NCI-H460 (cell line): Measurements from ENCODE around the gene THAP8. TPM values are rescaled to one million over a fixed set of nuclear protein-coding genes. Genes with fewer than 3 reads are reported as not detected.

ENCODE experiments used
- DNase-seq: peaks from one replicate; pipeline ENCODE4 v3.0.0-alpha.2; 2016; ENCODE audit warnings: low read depth; ENCODE audit errors: extremely low read depth
- total RNA-seq: library from RNA; depleted of rRNA; stranded (reverse); fragments of >200 nt; shearing (Covaris generic); gene quantifications from 2 replicates; pipeline ENCODE4 v1.2.3, GENCODE V29; 2014

The THAP8 gene
- total RNA-seq, 1 experiment from 2014 or later: 2.9 TPM

DNA sequence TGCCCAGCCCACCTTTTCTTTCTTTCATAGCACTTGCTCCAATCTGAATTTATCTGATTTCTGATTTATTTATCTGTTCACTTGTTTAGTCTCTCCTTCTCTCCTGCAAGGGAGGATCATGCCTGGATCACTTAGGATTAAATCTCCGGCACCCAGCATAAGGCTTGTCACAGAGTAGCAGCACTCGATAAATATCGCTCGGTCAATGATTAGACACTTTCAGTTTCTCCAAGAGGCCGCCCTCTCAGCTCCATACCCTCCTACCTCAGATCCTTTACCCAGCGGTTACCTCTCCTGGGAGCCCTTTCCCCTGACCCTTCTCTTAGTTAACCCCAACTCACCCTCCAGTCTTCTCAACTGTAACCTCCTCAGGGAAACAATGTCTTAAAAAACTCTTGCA, 22.8 kb downstream of the THAP8 start:
- no peak for DNase-seq

GRCh38 chr19:36030264-36031148, 23.6 kb downstream of the THAP8 start:
- DNase-seq: no peak

DNA sequence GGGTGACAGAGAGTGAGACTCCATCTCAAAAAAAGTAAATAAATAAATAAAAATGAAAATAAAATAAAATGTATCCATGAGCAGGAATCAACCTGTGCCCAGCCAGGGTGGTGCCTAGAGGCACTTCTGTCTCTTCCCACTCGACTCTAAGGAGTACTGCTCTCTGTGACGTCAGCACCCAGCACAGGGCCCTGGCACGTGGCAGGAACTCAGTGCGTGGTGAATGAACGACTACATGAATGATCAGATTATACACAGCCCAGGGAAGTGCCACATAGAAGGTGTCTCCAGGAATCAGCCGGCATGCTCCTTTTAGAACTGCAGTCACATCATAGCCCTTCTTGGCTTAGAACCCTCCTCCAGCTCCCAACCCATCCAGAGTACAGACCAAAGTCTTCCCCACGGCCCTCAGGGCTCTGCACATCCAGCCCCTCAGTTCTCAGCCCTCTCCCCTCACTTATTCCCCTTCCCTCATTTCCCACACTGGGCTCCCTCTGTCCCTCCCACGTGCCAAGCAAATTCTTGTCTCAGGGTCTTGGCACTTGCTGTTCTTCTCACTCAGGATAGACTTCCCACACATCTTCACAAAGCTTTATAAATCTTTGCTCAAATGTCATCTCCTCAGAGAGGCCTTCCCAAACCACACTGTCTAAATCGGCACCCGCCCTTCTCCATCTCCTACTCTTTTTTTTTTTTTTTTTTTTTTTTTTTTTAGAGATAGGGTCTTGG, 25.6 kb downstream of the THAP8 start:
- no peak for DNase-seq

GRCh38 chr19:36027696-36028095, 26.4 kb downstream of the THAP8 start:
- no peak for DNase-seq

GRCh38 chr19:36026091-36026876, 27.8 kb downstream of the THAP8 start:
- DNase-seq: no peak

- DNase-seq: no peak
Measured at GRCh38 chr19:36025541-36025940, 28.5 kb downstream of the THAP8 start.

- no peak for DNase-seq
Measured at GRCh38 chr19:36023432-36023831, 30.7 kb downstream of the THAP8 start.

GRCh38 chr19:36019061-36019670, 34.9 kb downstream of the THAP8 start:
- no peak for DNase-seq

- peak; percentile 99 for DNase-seq
Measured at GRCh38 chr19:36014012-36014924, 39.8 kb downstream of the THAP8 start, which contains the start of gene ALKBH6. ALKBH6 (minus strand) TSS chr19:36014213; CDS start chr19:36013397, 816 bp downstream.

DNA sequence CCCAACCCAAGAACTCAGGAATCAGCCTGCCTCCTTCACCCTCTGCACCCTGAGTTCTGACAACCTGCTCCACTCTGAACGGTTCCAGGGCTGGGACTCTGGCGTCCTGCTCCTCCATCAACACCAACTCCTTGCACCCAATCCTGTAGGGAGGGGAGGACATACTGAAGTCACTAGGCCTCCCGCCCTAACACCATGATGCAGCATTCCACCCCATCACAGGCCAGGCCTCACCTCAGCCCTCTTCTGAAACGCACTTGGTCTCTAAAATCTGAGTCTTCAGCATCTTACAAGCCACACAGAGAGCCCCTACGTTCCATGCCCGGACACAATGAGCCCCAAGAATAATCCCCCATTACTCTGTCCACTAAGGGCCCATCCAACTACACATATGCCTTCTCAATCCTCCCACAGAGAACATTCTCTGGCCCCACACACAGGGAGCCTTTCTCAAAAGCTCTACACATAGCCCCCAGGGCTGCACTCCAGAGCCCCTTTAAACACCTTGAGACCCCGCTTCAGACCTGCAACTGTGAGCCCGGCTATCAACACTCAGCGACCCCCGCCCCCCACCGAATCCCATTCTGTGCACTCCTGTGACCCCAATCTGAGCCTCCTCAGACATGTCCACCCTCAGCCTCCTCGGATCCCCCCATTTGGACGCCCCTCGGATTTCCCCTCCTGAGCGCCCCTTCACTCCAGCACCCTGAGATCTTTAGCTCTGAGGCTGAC, 40.6 kb downstream of the THAP8 start:
- DNase-seq: no peak

GRCh38 chr19:36010402-36010801, 43.7 kb downstream of the THAP8 start:
- no peak for DNase-seq

GRCh38 chr19:36009633-36010379, 44.3 kb downstream of the THAP8 start:
- DNase-seq: no peak

- DNase-seq: peak; percentile 53
Measured at GRCh38 chr19:36009220-36009619, 44.9 kb downstream of the THAP8 start.

DNA sequence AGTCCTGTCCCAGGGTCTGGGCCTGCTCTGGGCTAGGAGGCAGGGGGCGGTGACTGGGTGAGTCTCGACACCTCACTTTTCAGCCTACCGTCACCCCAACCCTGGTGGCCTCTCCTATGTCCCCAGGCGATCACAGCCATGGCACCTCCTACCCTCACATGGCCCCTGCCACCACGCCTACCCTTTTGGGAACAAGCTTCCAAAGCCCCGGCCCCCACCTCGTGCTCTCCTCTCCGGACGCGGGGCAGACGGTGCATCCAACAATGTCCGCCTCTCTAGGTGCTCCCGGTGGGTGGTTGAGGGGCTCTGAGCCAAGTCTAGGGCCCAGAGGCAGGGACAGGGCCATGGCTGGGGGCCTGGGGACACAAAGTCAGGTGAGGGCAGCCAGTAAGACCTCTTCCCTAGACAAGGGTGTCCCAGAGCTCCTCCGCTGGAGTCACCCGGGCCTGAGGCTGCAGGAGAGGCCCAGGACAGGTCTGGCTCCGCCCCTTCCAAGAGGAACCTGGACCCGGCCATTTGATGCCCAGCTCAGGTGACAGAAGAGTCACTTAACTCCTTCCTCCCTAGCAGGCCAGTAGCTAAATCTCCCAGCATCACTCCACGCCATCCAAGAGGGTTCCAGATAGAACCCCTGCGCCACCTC, 45.6 kb downstream of the THAP8 start, which contains the start of gene SYNE4:
TSS of gene SYNE4 (minus strand) at position 478 of the 643 bp plus-strand sequence. CDS start at position 346, 132 bp downstream.
- no peak for DNase-seq

GRCh38 chr19:36006955-36007354, 47.1 kb downstream of the THAP8 start:
- DNase-seq: no peak

DNA sequence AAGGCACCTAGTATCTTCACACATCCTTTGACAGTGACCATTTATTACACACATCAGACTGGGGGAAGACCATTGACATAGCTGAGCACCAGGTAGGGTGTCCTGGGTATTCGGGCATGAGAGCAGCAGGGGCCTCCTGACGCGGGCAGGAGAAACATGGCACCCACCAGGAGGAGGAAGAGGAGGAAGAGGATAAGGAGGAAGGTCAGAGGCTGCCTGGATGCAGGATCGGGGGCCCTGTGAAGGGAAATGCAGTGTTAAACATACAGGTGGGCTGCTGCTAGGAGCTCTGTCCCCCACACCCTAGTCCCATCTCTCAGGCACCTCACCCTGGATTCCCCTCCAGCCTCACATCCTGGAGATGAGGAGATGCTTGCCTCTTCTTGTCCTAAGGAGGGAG, 50.8 kb downstream of the THAP8 start:
- no peak for DNase-seq

DNA sequence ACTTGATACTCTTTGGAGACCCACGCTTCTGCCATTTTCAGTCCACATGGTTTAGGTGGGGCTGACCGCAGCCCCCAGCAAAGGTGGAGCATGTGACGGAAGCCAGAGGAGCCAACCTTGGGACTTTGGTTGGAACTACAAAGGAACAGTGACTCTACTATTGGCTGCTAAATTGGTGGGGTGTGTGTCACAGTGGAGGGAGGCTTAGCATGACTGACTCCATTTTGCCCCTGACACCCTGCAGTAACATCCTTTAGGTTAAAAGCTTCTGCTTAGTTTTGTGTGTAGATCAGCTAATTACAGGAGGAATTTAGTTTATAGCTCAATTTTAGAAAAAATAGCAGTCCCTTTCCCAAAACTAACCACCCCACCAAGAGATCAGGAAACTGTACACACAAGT, 52.5 kb downstream of the THAP8 start:
- DNase-seq: no peak
